GM23248 (cell line): ENCODE data around the gene LAMA3. TPM values are rescaled to one million over a fixed set of nuclear protein-coding genes. Genes with fewer than 3 reads are reported as not detected.

ENCODE experiments used
- DNase-seq: peaks from one replicate; pipeline ENCODE4 v3.0.0-alpha.2; 2015
- H2AFZ ChIP-seq: fragments of 200-600 bp; sonication (generic); 2 replicates; pipeline ENCODE4 v1.6.1; 2016; ENCODE audit warnings: antibody characterized with exemption
- H3F3A ChIP-seq: fragments of 200-600 bp; sonication (generic); 2 replicates; pipeline ENCODE4 v1.6.1; 2016; ENCODE audit warnings: mild to moderate bottlenecking, antibody characterized with exemption, mixed run types; ENCODE audit not compliant: insufficient read depth
- H3K27ac ChIP-seq: fragments of 200-600 bp; sonication (generic); 2 replicates; pipeline ENCODE4 v1.5.1; 2016; ENCODE audit warnings: mild to moderate bottlenecking
- H3K27me3 ChIP-seq: fragments of 200-600 bp; sonication (generic); replicated peaks from 2 replicates; pipeline ENCODE4 v1.6.1; 2016; ENCODE audit warnings: mild to moderate bottlenecking; ENCODE audit not compliant: insufficient read depth
- H3K36me3 ChIP-seq: fragments of 200-600 bp; sonication (generic); 2 replicates; pipeline ENCODE4 v1.6.1; 2016; ENCODE audit warnings: low read depth, mild to moderate bottlenecking
- H3K4me1 ChIP-seq: fragments of 200-600 bp; sonication (generic); 2 replicates; pipeline ENCODE4 v1.6.1; 2016; ENCODE audit warnings: mild to moderate bottlenecking; ENCODE audit not compliant: insufficient read depth
- H3K4me2 ChIP-seq: fragments of 200-600 bp; sonication (generic); one replicate; pipeline ENCODE4 v1.6.1; 2016; ENCODE audit warnings: mild to moderate bottlenecking; ENCODE audit not compliant: unreplicated experiment
- H3K4me3 ChIP-seq: fragments of 200-600 bp; sonication (generic); 2 replicates; pipeline ENCODE4 v1.5.1; 2016; ENCODE audit warnings: mild to moderate bottlenecking
- H3K79me2 ChIP-seq: fragments of 200-600 bp; sonication (generic); 2 replicates; pipeline ENCODE4 v1.6.1; 2016; ENCODE audit warnings: mild to moderate bottlenecking; ENCODE audit not compliant: insufficient read depth
- H3K9ac ChIP-seq: fragments of 200-600 bp; sonication (generic); 2 replicates; pipeline ENCODE4 v1.6.1; 2016; ENCODE audit warnings: mild to moderate bottlenecking
- H3K9me2 ChIP-seq: fragments of 200-600 bp; sonication (generic); 2 replicates; pipeline ENCODE4 v1.6.1; 2016; ENCODE audit warnings: mixed run types, mild to moderate bottlenecking, moderate library complexity; ENCODE audit not compliant: insufficient read depth
- H3K9me3 ChIP-seq: fragments of 200-600 bp; sonication (generic); one replicate; pipeline ENCODE4 v1.6.1; 2017; ENCODE audit warnings: low read depth
- H4K20me1 ChIP-seq: fragments of 200-600 bp; sonication (generic); 2 replicates; pipeline ENCODE4 v1.6.0; 2016; ENCODE audit not compliant: insufficient read depth
- EZH2 ChIP-seq: fragments of 200-600 bp; sonication (generic); IDR thresholded peaks from 2 replicates; pipeline ENCODE4 v1.6.1; 2018; ENCODE audit warnings: antibody characterized with exemption, mild to moderate bottlenecking; ENCODE audit not compliant: insufficient read depth, poor library complexity, severe bottlenecking
- EZH2phosphoT487 ChIP-seq: fragments of 200-600 bp; sonication (generic); IDR thresholded peaks from 2 replicates; pipeline ENCODE4 v1.6.1; 2018; ENCODE audit warnings: antibody characterized with exemption, moderate library complexity, mild to moderate bottlenecking, low read depth; ENCODE audit not compliant: insufficient read depth
- WGBS, 2 experiments: methylation state at CpG; one replicate each; pipeline ENCODE4 v1.1.6; 2015 to 2017; ENCODE audit warnings: low lambda C conversion rate in 2 of 2, low coverage in 1 of 2; ENCODE audit errors: missing lambda C conversion rate in 2 of 2; 5-methylcytosine and 5-hydroxymethylcytosine counted together
- in situ Hi-C: fragments of 300-500 bp; cut with MboI; formaldehyde crosslinking; loops from 2 replicates; pipeline ENCODE4 v1.15.0; 2020
- polyA plus RNA-seq: library from polyadenylated mRNA; unstranded; fragments of >200 nt; fragmentation: Nextera tagmentation; extraction: Ambion mirVana; gene quantifications from 2 replicates; pipeline ENCODE4 v1.2.1, GENCODE V29; 2016
- total RNA-seq: library from RNA; depleted of rRNA; stranded (reverse); fragments of >200 nt; shearing (Covaris generic); gene quantifications from 2 replicates; pipeline ENCODE4 v1.2.3, GENCODE V29; 2014

LAMA3 gene
- total and polyA plus RNA-seq, 2 experiments from 2014 or later, result 0.93 to 1.9 TPM

DNA sequence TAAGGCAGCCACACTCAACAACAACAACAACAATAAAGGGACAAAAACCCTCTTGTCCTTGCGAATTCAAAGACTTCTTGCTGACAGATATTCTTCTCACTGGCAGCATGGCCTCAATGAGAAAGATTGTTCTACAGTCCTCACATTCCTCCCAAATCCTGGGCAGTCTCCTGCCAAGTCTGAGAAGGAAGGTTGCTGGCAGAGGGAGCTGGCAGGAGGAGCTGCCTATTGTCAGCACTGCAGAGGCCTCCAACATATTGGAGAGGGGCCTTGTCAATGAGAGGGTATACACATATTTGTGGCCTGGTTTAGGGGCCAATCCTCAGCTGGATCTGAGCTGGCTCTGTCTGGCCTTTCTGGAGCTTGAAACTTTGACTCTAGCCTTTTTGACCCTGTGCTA lies 63.5 kb downstream of the LAMA3 start:
- Histone ChIP-seq H3K27ac (no peak overlapping the region), H3K9ac (no peak overlapping the region), H3K4me1 (no peaks in the 10 kb centered on the region), H3K27me3 (no peaks in the 10 kb centered on the region), H2AFZ (no peak overlapping the region), H3K9me2 (no peaks in the 10 kb centered on the region), H3F3A (no peaks in the 10 kb centered on the region), H3K9me3 (no peaks in the 10 kb centered on the region), H4K20me1 (no peaks in the 10 kb centered on the region), H3K4me3 (no peak overlapping the region), H3K4me2 (no peak overlapping the region), H3K36me3 (no peaks in the 10 kb centered on the region), H3K79me2 (no peaks in the 10 kb centered on the region)
- DNase-seq, result peak; percentile 21
- whole genome bisulfite sequencing, 2 experiments, result 10 to 20% methylated on average over 1 of the region's 1 CpG
- in situ Hi-C loops, result no loop called here
- TF ChIP-seq EZH2phosphoT487 (no peak), EZH2 (no peak)

DNA sequence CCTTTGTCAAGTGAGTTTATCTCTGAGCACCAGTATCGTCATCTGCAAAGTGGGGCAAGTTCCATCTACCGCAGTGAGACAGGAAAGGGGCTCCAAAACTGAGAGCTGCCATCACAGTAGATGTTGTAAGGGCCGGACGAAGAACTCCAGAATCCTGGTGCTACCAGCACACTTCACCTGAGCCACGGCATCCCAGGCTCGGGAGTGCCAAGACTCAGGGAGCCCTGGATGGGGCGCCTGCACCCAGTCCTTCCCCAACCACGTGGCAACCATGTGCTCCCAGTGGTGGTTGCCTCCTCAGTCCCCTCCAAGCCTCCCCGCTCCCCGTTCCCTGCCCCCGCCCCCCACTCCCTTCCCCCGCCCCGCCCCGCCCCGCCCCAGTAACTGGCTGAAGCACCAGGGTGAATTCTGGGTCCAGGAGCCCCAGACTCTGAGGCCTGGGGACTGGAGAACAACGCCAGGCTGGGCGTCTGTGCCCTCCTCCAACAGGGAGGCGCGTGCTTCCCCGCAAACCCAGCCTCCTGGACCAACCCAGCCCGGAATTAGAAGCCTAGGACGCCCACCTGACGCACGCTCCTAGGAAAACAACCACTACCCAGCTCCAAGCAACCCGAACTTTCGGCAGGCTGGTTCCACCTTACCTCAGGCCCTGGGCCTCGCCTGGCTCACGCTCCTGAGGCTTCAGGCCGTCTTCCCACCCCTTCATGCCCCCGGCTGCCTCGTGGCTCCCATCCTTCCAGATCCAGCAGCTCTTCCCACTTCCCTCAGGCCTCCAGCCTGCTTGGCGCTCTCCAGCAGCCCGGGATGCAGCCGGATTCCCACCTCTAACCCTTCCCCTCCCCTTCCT lies 67.6 kb downstream of the LAMA3 start:
- H4K20me1 ChIP-seq, result no peaks in the 10 kb centered on the region
- no peak overlapping the region for H3K9ac ChIP-seq
- H3K4me1 ChIP-seq, result no peaks in the 10 kb centered on the region
- no peak for DNase-seq
- no peak overlapping the region for H3K4me3 ChIP-seq
- no peak for TF ChIP-seq EZH2
- TF ChIP-seq EZH2phosphoT487, result no peak
- H3K79me2 ChIP-seq, result no peaks in the 10 kb centered on the region
- H3K9me3 ChIP-seq, result no peaks in the 10 kb centered on the region
- H3K27ac ChIP-seq, result no peak overlapping the region
- no peaks in the 10 kb centered on the region for H3K36me3 ChIP-seq
- in situ Hi-C loops, result no loop called here
- H3K4me2 ChIP-seq, result no peak overlapping the region
- H3K27me3 ChIP-seq, result no peaks in the 10 kb centered on the region
- H3F3A ChIP-seq, result no peaks in the 10 kb centered on the region
- WGBS, 2 experiments, result 80 to 83% methylated on average over 20 to 34 of the region's 34 CpGs
- no peak overlapping the region for H2AFZ ChIP-seq
- H3K9me2 ChIP-seq, result no peaks in the 10 kb centered on the region

DNA sequence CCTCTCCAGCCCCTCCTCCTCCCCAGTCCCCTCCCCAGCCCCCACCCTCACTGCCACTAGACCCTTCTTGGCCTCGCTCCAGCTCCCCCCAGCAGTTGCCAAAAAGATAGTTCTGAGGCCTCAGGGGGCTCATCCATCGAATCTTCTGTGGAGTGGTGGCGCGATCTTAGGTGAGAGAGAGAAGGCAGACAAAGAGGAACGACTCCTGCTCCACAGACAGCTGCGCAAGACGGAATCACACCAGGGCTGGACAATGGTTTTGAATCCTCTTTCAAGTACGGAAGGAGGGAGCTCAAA lies 68.1 kb downstream of the LAMA3 start:
- Histone ChIP-seq H3K36me3 (no peaks in the 10 kb centered on the region), H3K9me3 (no peaks in the 10 kb centered on the region), H3K4me2 (no peak overlapping the region), H3K27ac (no peak overlapping the region), H2AFZ (no peak overlapping the region), H3K4me3 (no peak overlapping the region), H3K79me2 (no peaks in the 10 kb centered on the region), H4K20me1 (no peaks in the 10 kb centered on the region), H3K4me1 (no peaks in the 10 kb centered on the region), H3F3A (no peaks in the 10 kb centered on the region), H3K27me3 (no peaks in the 10 kb centered on the region), H3K9me2 (no peaks in the 10 kb centered on the region), H3K9ac (no peak overlapping the region)
- TF ChIP-seq EZH2phosphoT487 (no peak), EZH2 (no peak)
- 64 to 77% methylated on average over 8 of the region's 8 CpGs for WGBS, 2 experiments
- in situ Hi-C loops, result no loop called here
- DNase-seq, result no peak

DNA sequence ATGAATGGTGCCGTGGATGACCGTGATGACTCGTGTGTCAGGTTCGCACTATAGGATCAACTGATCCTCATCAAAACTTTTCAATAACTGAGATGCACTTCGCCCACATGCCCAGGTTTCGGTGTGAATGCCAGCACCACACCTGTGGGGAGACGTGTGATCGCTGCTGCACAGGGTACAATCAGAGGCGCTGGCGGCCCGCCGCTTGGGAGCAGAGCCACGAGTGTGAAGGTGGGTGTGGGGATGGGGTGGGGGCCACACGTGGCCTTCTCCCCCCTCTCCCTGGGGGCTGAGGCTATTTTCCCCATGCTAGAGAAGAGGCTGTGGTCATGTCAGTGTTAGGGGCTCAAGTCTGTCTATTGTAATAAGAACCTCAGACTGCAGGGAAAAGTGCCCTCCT lies 69.0 kb downstream of the LAMA3 start:
- H4K20me1 ChIP-seq, result no peaks in the 10 kb centered on the region

DNA sequence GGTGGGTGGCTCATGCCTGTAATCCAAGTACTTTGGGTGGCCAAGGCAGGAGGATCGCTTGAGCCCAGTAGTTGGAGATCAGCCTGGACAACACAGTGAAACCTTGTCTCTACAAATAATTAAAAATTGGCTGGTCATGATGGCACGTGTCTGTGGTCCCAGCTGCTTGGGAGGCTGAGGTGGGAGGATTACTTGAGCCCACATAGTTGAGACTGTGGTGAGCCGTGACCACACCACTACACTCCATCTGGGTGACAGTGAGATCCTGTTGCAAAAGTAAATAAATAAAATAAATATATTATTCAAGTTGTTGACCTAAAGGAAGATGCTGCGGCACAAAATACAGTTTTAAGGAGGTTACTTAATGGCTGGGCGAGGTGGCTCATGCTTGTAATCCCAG lies 72.7 kb downstream of the LAMA3 start:
- Histone ChIP-seq H3K27me3 (no peaks in the 10 kb centered on the region), H3K36me3 (no peaks in the 10 kb centered on the region), H3K9me3 (no peaks in the 10 kb centered on the region), H2AFZ (no peak overlapping the region), H3K4me2 (no peak overlapping the region), H3K9me2 (no peaks in the 10 kb centered on the region), H3K4me1 (no peaks in the 10 kb centered on the region), H3K79me2 (no peaks in the 10 kb centered on the region), H3K4me3 (no peak overlapping the region), H3F3A (no peaks in the 10 kb centered on the region), H3K27ac (no peak overlapping the region), H3K9ac (no peak overlapping the region), H4K20me1 (no peaks in the 10 kb centered on the region)
- TF ChIP-seq EZH2phosphoT487 (no peak), EZH2 (no peak)
- 66 to 70% methylated on average over 5 of the region's 5 CpGs for WGBS, 2 experiments
- in situ Hi-C loops, result no loop called here
- DNase-seq, result no peak

More for the DNA sequence above, 69.0 kb downstream of the LAMA3 start:
- H3K4me1 ChIP-seq, result no peaks in the 10 kb centered on the region
- WGBS, 2 experiments, result 76 to 78% methylated on average over 14 of the region's 14 CpGs
- H3K4me2 ChIP-seq, result no peak overlapping the region
- no peak overlapping the region for H3K4me3 ChIP-seq
- no peaks in the 10 kb centered on the region for H3K79me2 ChIP-seq
- no peak for DNase-seq
- H3K9me2 ChIP-seq, result no peaks in the 10 kb centered on the region
- H3K36me3 ChIP-seq, result no peaks in the 10 kb centered on the region
- no peak overlapping the region for H2AFZ ChIP-seq
- TF ChIP-seq EZH2, result no peak
- no peak for TF ChIP-seq EZH2phosphoT487
- H3F3A ChIP-seq, result no peaks in the 10 kb centered on the region
- in situ Hi-C loops, result no loop called here
- no peaks in the 10 kb centered on the region for H3K27me3 ChIP-seq
- no peaks in the 10 kb centered on the region for H3K9me3 ChIP-seq
- no peak overlapping the region for H3K9ac ChIP-seq
- no peak overlapping the region for H3K27ac ChIP-seq
